Mucosa of descending colon (tissue), 3 donors: ENCODE data around the gene PARVB. TPM values are rescaled to one million over a fixed set of nuclear protein-coding genes. Genes with fewer than 3 reads are reported as not detected.

ENCODE experiments used
- ATAC-seq: fragments of 200-7000 bp; cut with Tn5 transposase; one replicate; pipeline ENCODE4 v1.9.1; 2020; ENCODE audit warnings: mild to moderate bottlenecking, moderate library complexity
- DNase-seq, 3 donors: peaks; one replicate each; pipeline ENCODE4 v3.0.0-alpha.2; 2020
- H3K36me3 ChIP-seq: fragments of 200-600 bp; one replicate; pipeline ENCODE4 v1.8.0; 2021; ENCODE audit warnings: low read depth, mild to moderate bottlenecking
- H3K4me1 ChIP-seq: fragments of 200-600 bp; one replicate; pipeline ENCODE4 v1.8.0; 2021; ENCODE audit warnings: low read depth, mild to moderate bottlenecking
- H3K4me3 ChIP-seq: fragments of 200-600 bp; one replicate; pipeline ENCODE4 v1.8.0; 2021; ENCODE audit warnings: mild to moderate bottlenecking
- H3K9me3 ChIP-seq: fragments of 200-600 bp; one replicate; pipeline ENCODE4 v1.8.0; 2021; ENCODE audit warnings: mild to moderate bottlenecking
- CTCF ChIP-seq: fragments of 200-600 bp; IDR thresholded peaks from one replicate; pipeline ENCODE4 v1.8.0; 2022; ENCODE audit warnings: antibody characterized with exemption, mild to moderate bottlenecking
- intact Hi-C, 2 donors: fragments of 100-400 bp; cut with DNase I in 1 of 2; cut with micrococcal nuclease in 1 of 2; formaldehyde crosslinking; loops; one replicate each; pipeline versions ENCODE4 v1.11.0 to v1.11.1; 2022; cut with DNase I, micrococcal nuclease
- total RNA-seq, 3 donors: library from RNA; stranded (reverse); fragmentation: NEBNext Ultra II Directional in 2 of 3; extraction: Animal tissue kit (Norgen Biotek cat#: 25700) in 2 of 3; gene quantifications; one replicate each; pipeline versions ENCODE4 v1.2.1 to v1.2.4, GENCODE V29; 2021 to 2023
- donor health status: DM: no; HTN: no; CAD: no; lungs with moderate emphysema.
- donor health status: DM: no; HTN: no; CAD: no.
- donor health status: DM: no; HTN: yes; CAD: no.

Gene PARVB
- total RNA-seq, 3 donors from 2014 or later: 5.2 to 35.7 (median 14.9) TPM

DNA sequence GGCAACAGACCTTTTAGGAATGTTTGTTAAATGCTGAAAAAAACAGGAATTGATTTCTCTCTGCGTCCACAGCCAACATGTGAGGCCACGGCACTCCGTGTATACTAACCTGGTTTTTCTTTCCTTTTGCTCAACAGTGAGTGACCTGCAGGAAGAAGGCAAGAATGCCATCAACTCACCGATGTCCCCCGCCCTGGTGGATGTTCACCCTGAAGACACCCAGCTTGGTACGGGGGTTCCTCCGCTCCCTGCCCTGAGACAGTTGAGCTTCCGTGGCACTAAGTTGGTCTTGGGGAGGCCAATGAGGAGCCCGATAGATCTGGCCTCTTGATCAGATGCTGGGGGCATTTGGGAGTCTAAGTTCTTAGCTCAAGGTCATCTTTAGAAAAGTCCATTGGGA lies 69.7 kb downstream of the PARVB start:
- no peaks in the 10 kb centered on the region for H3K4me1 ChIP-seq
- H3K36me3 ChIP-seq: no peaks in the 10 kb centered on the region
- no peaks in the 10 kb centered on the region for H3K9me3 ChIP-seq
- intact Hi-C loops: no loop called here
- DNase-seq: no peak
- no peak overlapping the region for H3K4me3 ChIP-seq
- ATAC-seq: no peak
- TF ChIP-seq CTCF: no peak

GRCh38 chr22:44094751-44095302 lies 70.7 kb downstream of the PARVB start:
- H3K4me3 ChIP-seq: no peak overlapping the region
- TF ChIP-seq CTCF: no peak
- H3K36me3 ChIP-seq: no peaks in the 10 kb centered on the region
- intact Hi-C loops: no loop called here
- ATAC-seq (no peak), DNase-seq (no peak)
- H3K9me3 ChIP-seq: no peaks in the 10 kb centered on the region
- no peaks in the 10 kb centered on the region for H3K4me1 ChIP-seq

DNA sequence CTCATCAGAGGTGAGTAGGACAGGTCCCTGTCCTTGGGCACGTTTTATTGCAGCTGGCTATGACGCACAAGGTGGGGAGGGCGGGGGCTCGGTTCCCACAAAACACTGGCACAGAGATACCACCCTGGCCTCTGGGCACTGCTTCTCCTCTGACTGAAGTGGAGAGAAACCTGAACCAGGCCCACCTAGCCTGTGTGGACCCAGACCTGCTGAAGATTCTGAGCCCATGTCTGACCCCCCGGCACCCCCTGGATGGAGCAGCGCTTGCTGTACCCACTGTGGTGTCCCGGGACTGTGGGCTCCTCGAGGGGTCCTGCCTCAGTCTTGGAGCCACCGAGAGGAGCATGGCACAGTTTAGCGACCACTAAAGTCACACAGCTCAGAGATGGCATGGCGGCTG lies 72.6 kb downstream of the PARVB start:
- intact Hi-C loops: no loop called here

DNA sequence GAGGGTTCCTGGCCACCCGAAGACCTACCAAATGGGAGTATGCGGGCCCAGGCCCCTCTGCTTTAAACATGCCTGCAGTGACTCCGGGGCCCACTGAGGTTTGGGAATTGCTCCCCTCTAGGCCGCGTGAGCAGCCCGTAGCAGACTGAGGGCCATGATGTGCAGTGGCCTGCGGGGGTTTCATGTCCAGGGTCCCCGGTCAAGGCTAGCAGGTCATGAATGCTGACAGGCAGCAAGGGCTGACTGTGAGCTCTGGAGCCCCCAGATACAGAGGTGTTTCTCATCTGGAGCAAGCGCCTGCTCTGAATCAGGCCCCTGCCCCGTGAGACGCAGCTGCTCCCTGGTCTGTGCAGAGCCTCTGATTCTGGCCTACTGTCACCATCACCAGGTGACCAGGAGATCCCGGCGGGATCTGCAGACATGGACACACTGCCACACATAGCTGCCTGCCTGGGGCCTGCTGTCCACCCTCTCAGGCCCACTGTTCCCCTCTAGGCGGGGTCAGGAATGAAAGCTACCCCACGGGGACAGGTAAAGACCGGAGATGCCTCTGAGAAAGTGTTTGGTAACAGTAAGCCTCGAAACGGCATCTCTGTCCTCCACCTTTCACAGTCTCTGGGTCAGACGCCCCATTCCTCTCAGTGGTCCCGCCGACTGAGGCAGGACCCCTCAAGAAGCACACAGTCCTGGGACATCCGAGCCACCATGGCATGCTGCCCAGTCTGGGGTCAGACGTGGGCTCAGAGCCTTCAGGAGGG lies 73.3 kb downstream of the PARVB start:
- Histone ChIP-seq H3K36me3 (no peaks in the 10 kb centered on the region), H3K4me1 (no peaks in the 10 kb centered on the region), H3K4me3 (no peak overlapping the region), H3K9me3 (no peaks in the 10 kb centered on the region)
- intact Hi-C loops: no loop called here
- ATAC-seq: no peak
- DNase-seq: no peak
- TF ChIP-seq CTCF: no peak

More for the DNA sequence above, 72.6 kb downstream of the PARVB start:
- DNase-seq: no peak
- Histone ChIP-seq H3K9me3 (no peaks in the 10 kb centered on the region), H3K4me1 (no peaks in the 10 kb centered on the region), H3K36me3 (no peaks in the 10 kb centered on the region), H3K4me3 (no peak overlapping the region)
- ATAC-seq: no peak
- no peak for TF ChIP-seq CTCF

GRCh38 chr22:44098021-44098739 lies 74.1 kb downstream of the PARVB start:
- no peak for ATAC-seq

More at GRCh38 chr22:44098021-44098739, 74.1 kb downstream of the PARVB start:
- H3K9me3 ChIP-seq: no peaks in the 10 kb centered on the region
- no peak overlapping the region for H3K4me3 ChIP-seq
- intact Hi-C loops: no loop called here
- no peaks in the 10 kb centered on the region for H3K36me3 ChIP-seq
- no peak for TF ChIP-seq CTCF
- no peaks in the 10 kb centered on the region for H3K4me1 ChIP-seq
- DNase-seq: no peak
